ENCODE measurements around the gene ASH1L. TPM values are rescaled to one million over a fixed set of nuclear protein-coding genes. Genes with fewer than 3 reads are reported as not detected.
"Not testable (repeated sequence)": the region's sequence is repeated elsewhere in the genome, so short reads cannot be mapped to it uniquely, and the experiment has no call there.

Gene ASH1L
- 44.0 and 45.4 TPM in 2 replicates for total RNA-seq

GRCh38 chr1:155562581-155563376, at the start of gene ASH1L:
ASH1L (minus strand) TSS chr1:155562803; CDS start chr1:155521519, 41,284 bp downstream.
- Mint-ChIP-seq H3K4me3 (peak within 1 kb of the TSS; percentile 96), H3K27me3 (ENCODE audit: insufficient read depth) (no peaks in the 10 kb centered on the region), H3K9me3 (no peaks in the 10 kb centered on the region), H3K4me1 (ENCODE audit: low read depth) (peaks cover 24% of the 10 kb centered on the region), H3K36me3 (ENCODE audit: low read depth) (peaks cover 16% of the 10 kb centered on the region), H3K27ac (peak within 1 kb of the TSS; percentile 99)
- intact Hi-C loops (cut with micrococcal nuclease), result loop anchor here (1.0 to 10.0 kb wide), 6 partner anchors 26 to 370 kb away; no protein-coding TSS in a partner anchor
- DNase-seq (ENCODE audit: low spot score), result peak; percentile 85

GRCh38 chr1:155610257-155610647, 47.6 kb upstream of the ASH1L start:
- DNase-seq (ENCODE audit: low spot score); H3K4me1 Mint-ChIP-seq (ENCODE audit: low read depth); intact Hi-C loops (cut with micrococcal nuclease); H3K27me3 Mint-ChIP-seq (ENCODE audit: insufficient read depth); H3K27ac Mint-ChIP-seq; H3K9me3 Mint-ChIP-seq: not testable (repeated sequence)
- Mint-ChIP-seq H3K4me3 (peak overlapping the region; percentile 91), H3K36me3 (ENCODE audit: low read depth) (peaks cover 12% of the 10 kb centered on the region)

GRCh38 chr1:155609515-155610256, 47.1 kb upstream of the ASH1L start, which contains the start of gene MSTO1:
MSTO1 (plus strand) TSS chr1:155610218; CDS start chr1:155610249, 31 bp downstream.
- peak within 1 kb of the TSS; percentile 90 for H3K27ac Mint-ChIP-seq
- H3K27me3 Mint-ChIP-seq (ENCODE audit: insufficient read depth), result peaks cover 7% of the 10 kb centered on the region
- peak; percentile 93 for DNase-seq (ENCODE audit: low spot score)
- H3K36me3 Mint-ChIP-seq (ENCODE audit: low read depth), result peaks cover 11% of the 10 kb centered on the region
- H3K4me3 Mint-ChIP-seq, result peak within 1 kb of the TSS; percentile 91
- H3K9me3 Mint-ChIP-seq, result no peaks in the 10 kb centered on the region
- peaks cover 10% of the 10 kb centered on the region for H3K4me1 Mint-ChIP-seq (ENCODE audit: low read depth)
- intact Hi-C loops (cut with micrococcal nuclease), result no loop called here

GRCh38 chr1:155608888-155609225, 46.3 kb upstream of the ASH1L start:
- DNase-seq (ENCODE audit: low spot score), result no peak
- intact Hi-C loops (cut with micrococcal nuclease), result no loop called here
- Mint-ChIP-seq H3K27ac (no peak overlapping the region), H3K9me3 (no peaks in the 10 kb centered on the region), H3K4me1 (ENCODE audit: low read depth) (peaks cover 10% of the 10 kb centered on the region), H3K36me3 (ENCODE audit: low read depth) (peaks cover 9% of the 10 kb centered on the region), H3K27me3 (ENCODE audit: insufficient read depth) (peaks cover 7% of the 10 kb centered on the region), H3K4me3 (peak overlapping the region; percentile 37)

GRCh38 chr1:155607708-155608107, 45.1 kb upstream of the ASH1L start:
- no peak for DNase-seq (ENCODE audit: low spot score)
- H3K9me3 Mint-ChIP-seq, result no peaks in the 10 kb centered on the region
- H3K4me3 Mint-ChIP-seq, result no peak overlapping the region
- peaks cover 3% of the 10 kb centered on the region for H3K36me3 Mint-ChIP-seq (ENCODE audit: low read depth)
- no peak overlapping the region for H3K27ac Mint-ChIP-seq
- peaks cover 7% of the 10 kb centered on the region for H3K27me3 Mint-ChIP-seq (ENCODE audit: insufficient read depth)
- intact Hi-C loops (cut with micrococcal nuclease), result no loop called here
- H3K4me1 Mint-ChIP-seq (ENCODE audit: low read depth), result peaks cover 10% of the 10 kb centered on the region

- H3K27me3 Mint-ChIP-seq (ENCODE audit: insufficient read depth), result not testable (repeated sequence)
These were observed 37.4 kb upstream of the ASH1L start for GRCh38 chr1:155599828-155600572.

GRCh38 chr1:155598842-155599331, 36.3 kb upstream of the ASH1L start:
- H3K36me3 Mint-ChIP-seq (ENCODE audit: low read depth), result no peaks in the 10 kb centered on the region
- peaks cover 14% of the 10 kb centered on the region for H3K4me1 Mint-ChIP-seq (ENCODE audit: low read depth)
- peak overlapping the region; percentile 67 for H3K4me3 Mint-ChIP-seq
- H3K27ac Mint-ChIP-seq, result peak overlapping the region; percentile 70
- peaks cover 4% of the 10 kb centered on the region for H3K27me3 Mint-ChIP-seq (ENCODE audit: insufficient read depth)
- DNase-seq (ENCODE audit: low spot score), result no peak
- H3K9me3 Mint-ChIP-seq, result no peaks in the 10 kb centered on the region
- intact Hi-C loops (cut with micrococcal nuclease), result no loop called here

More at GRCh38 chr1:155599828-155600572, 37.4 kb upstream of the ASH1L start:
- H3K9me3 Mint-ChIP-seq; H3K4me3 Mint-ChIP-seq; H3K36me3 Mint-ChIP-seq (ENCODE audit: low read depth); H3K27ac Mint-ChIP-seq; intact Hi-C loops (cut with micrococcal nuclease); DNase-seq (ENCODE audit: low spot score): not testable (repeated sequence)
- H3K4me1 Mint-ChIP-seq (ENCODE audit: low read depth), result peaks cover 14% of the 10 kb centered on the region

- Mint-ChIP-seq H3K36me3 (ENCODE audit: low read depth) (no peaks in the 10 kb centered on the region), H3K9me3 (no peaks in the 10 kb centered on the region), H3K4me3 (no peak overlapping the region), H3K27me3 (ENCODE audit: insufficient read depth) (peaks cover 4% of the 10 kb centered on the region), H3K27ac (no peak overlapping the region), H3K4me1 (ENCODE audit: low read depth) (peaks cover 17% of the 10 kb centered on the region)
- no peak for DNase-seq (ENCODE audit: low spot score)
- intact Hi-C loops (cut with micrococcal nuclease), result no loop called here
These were observed 34.3 kb upstream of the ASH1L start for GRCh38 chr1:155596864-155597263.

- H3K27ac Mint-ChIP-seq; intact Hi-C loops (cut with micrococcal nuclease); H3K27me3 Mint-ChIP-seq (ENCODE audit: insufficient read depth); DNase-seq (ENCODE audit: low spot score); H3K4me3 Mint-ChIP-seq; H3K36me3 Mint-ChIP-seq (ENCODE audit: low read depth); H3K9me3 Mint-ChIP-seq: not testable (repeated sequence)
- H3K4me1 Mint-ChIP-seq (ENCODE audit: low read depth), result peaks cover 18% of the 10 kb centered on the region
These were observed 33.4 kb upstream of the ASH1L start for GRCh38 chr1:155595877-155596474.

- intact Hi-C loops (cut with micrococcal nuclease), result loop anchor here (1.0 kb wide), 4 partner anchors 268 to 384 kb away; partner anchors contain the start of gene THBS3
- Mint-ChIP-seq H3K27me3 (ENCODE audit: insufficient read depth) (no peaks in the 10 kb centered on the region), H3K4me1 (ENCODE audit: low read depth) (peaks cover 4% of the 10 kb centered on the region), H3K9me3 (no peaks in the 10 kb centered on the region), H3K36me3 (ENCODE audit: low read depth) (no peaks in the 10 kb centered on the region), H3K27ac (no peak overlapping the region), H3K4me3 (no peak overlapping the region)
- peak; percentile 25 for DNase-seq (ENCODE audit: low spot score)
These were observed 29.2 kb upstream of the ASH1L start for GRCh38 chr1:155591770-155592169.

GRCh38 chr1:155590516-155591247, 28.1 kb upstream of the ASH1L start:
- not testable (repeated sequence) for H3K4me1 Mint-ChIP-seq (ENCODE audit: low read depth); H3K9me3 Mint-ChIP-seq; H3K27me3 Mint-ChIP-seq (ENCODE audit: insufficient read depth); DNase-seq (ENCODE audit: low spot score); H3K36me3 Mint-ChIP-seq (ENCODE audit: low read depth); H3K4me3 Mint-ChIP-seq; H3K27ac Mint-ChIP-seq
- intact Hi-C loops (cut with micrococcal nuclease), result loop anchor here (1.0 kb wide), 2 partner anchors 267 to 312 kb away; no protein-coding TSS in a partner anchor

- DNase-seq (ENCODE audit: low spot score); H3K4me3 Mint-ChIP-seq; intact Hi-C loops (cut with micrococcal nuclease); H3K4me1 Mint-ChIP-seq (ENCODE audit: low read depth); H3K27ac Mint-ChIP-seq; H3K36me3 Mint-ChIP-seq (ENCODE audit: low read depth); H3K27me3 Mint-ChIP-seq (ENCODE audit: insufficient read depth); H3K9me3 Mint-ChIP-seq: not testable (repeated sequence)
These were observed 26.7 kb upstream of the ASH1L start for GRCh38 chr1:155589282-155589681.
